WTC11 (cell line): ENCODE measurements around the gene SPART. TPM values are rescaled to one million over a fixed set of nuclear protein-coding genes. Genes with fewer than 3 reads are reported as not detected.

Source experiments
- CBFB ChIP-seq: sonication (generic); formaldehyde crosslinking; IDR thresholded peaks from 2 replicates; pipeline ENCODE4 v1.8.1; 2022; ENCODE audit warnings: mild to moderate bottlenecking, low read depth, missing genetic modification reagents
- ELF4 ChIP-seq: sonication (generic); formaldehyde crosslinking; IDR thresholded peaks from 2 replicates; pipeline ENCODE4 v1.8.1; 2022; ENCODE audit warnings: low read depth, mild to moderate bottlenecking, moderate library complexity, missing genetic modification reagents
- EMX1 ChIP-seq: fragments of 250-450 bp; sonication (Bioruptor Pico); IDR thresholded peaks from 2 replicates; pipeline ENCODE4 v1.8.0; 2021; ENCODE audit warnings: mild to moderate bottlenecking
- ESRRA ChIP-seq: sonication (generic); formaldehyde crosslinking; IDR thresholded peaks from 2 replicates; pipeline ENCODE4 v1.8.1; 2022; ENCODE audit warnings: mild to moderate bottlenecking, missing genetic modification reagents, borderline replicate concordance
- FOXJ3 ChIP-seq: sonication (generic); formaldehyde crosslinking; IDR thresholded peaks from 2 replicates; pipeline ENCODE4 v1.9.0; 2021; ENCODE audit warnings: missing genetic modification reagents, mild to moderate bottlenecking, borderline replicate concordance
- FOXP1 ChIP-seq: sonication (generic); formaldehyde crosslinking; IDR thresholded peaks from 2 replicates; pipeline ENCODE4 v1.8.0; 2022; ENCODE audit warnings: missing genetic modification reagents, mild to moderate bottlenecking, moderate library complexity, borderline replicate concordance
- GRHL2 ChIP-seq: fragments of 250-450 bp; sonication (Bioruptor Pico); IDR thresholded peaks from 2 replicates; pipeline ENCODE4 v1.8.0; 2022; ENCODE audit warnings: mild to moderate bottlenecking, moderate library complexity; ENCODE audit not compliant: insufficient replicate concordance, severe bottlenecking
- KAT7 ChIP-seq: sonication (generic); formaldehyde crosslinking; IDR thresholded peaks from 2 replicates; pipeline ENCODE4 v1.8.1; 2023; ENCODE audit warnings: missing genetic modification reagents, mild to moderate bottlenecking, borderline replicate concordance
- NR3C1 ChIP-seq: sonication (generic); formaldehyde crosslinking; conservative IDR thresholded peaks from 2 replicates; pipeline ENCODE4 v1.8.1; 2023; ENCODE audit warnings: low read depth, mild to moderate bottlenecking, missing genetic modification reagents
- OVOL2 ChIP-seq: fragments of 250-450 bp; sonication (Bioruptor Pico); IDR thresholded peaks from 2 replicates; pipeline ENCODE4 v1.9.0; 2021; ENCODE audit warnings: mild to moderate bottlenecking, borderline replicate concordance
- SMAD4 ChIP-seq: sonication (generic); formaldehyde crosslinking; IDR thresholded peaks from 2 replicates; pipeline ENCODE4 v1.8.0; 2022; ENCODE audit warnings: mild to moderate bottlenecking, missing genetic modification reagents
- SP1 ChIP-seq: sonication (generic); formaldehyde crosslinking; conservative IDR thresholded peaks from 2 replicates; pipeline ENCODE4 v1.8.1; 2022; ENCODE audit warnings: missing genetic modification reagents
- ZNF138 ChIP-seq: sonication (generic); formaldehyde crosslinking; conservative IDR thresholded peaks from 2 replicates; pipeline ENCODE4 v1.8.1; 2022; ENCODE audit warnings: mild to moderate bottlenecking, moderate library complexity, missing genetic modification reagents
- ZNF219 ChIP-seq: sonication (generic); formaldehyde crosslinking; IDR thresholded peaks from 2 replicates; pipeline ENCODE4 v1.8.0; 2023; ENCODE audit warnings: missing genetic modification reagents, mild to moderate bottlenecking, borderline replicate concordance
- ZNF232 ChIP-seq: sonication (generic); formaldehyde crosslinking; IDR thresholded peaks from 2 replicates; pipeline ENCODE4 v1.8.0; 2022; ENCODE audit warnings: mild to moderate bottlenecking, missing genetic modification reagents
- ZNF416 ChIP-seq: fragments of 250-450 bp; sonication (Bioruptor Pico); IDR thresholded peaks from 2 replicates; pipeline ENCODE4 v1.9.0; 2021; ENCODE audit warnings: mild to moderate bottlenecking, inconsistent platforms
- ZNF671 ChIP-seq: fragments of 250-450 bp; sonication (Bioruptor Pico); IDR thresholded peaks from 2 replicates; pipeline ENCODE4 v1.8.0; 2021; ENCODE audit warnings: mild to moderate bottlenecking
- total RNA-seq: library from RNA; stranded (reverse); gene quantifications from 3 replicates; pipeline ENCODE4 v1.2.3, GENCODE V29; 2021
- TF ChIP-seq, protein P1 (sequence below): fragments of 250-450 bp; sonication (Bioruptor Pico); IDR thresholded peaks from 2 replicates; pipeline ENCODE4 v1.9.0; 2021; ENCODE audit warnings: mild to moderate bottlenecking
- TF ChIP-seq, protein P2 (sequence below): sonication (generic); formaldehyde crosslinking; IDR thresholded peaks from 2 replicates; pipeline ENCODE4 v1.8.0; 2023; ENCODE audit warnings: missing genetic modification reagents
- TF ChIP-seq, protein P3 (sequence below): sonication (generic); formaldehyde crosslinking; IDR thresholded peaks from 2 replicates; pipeline ENCODE4 v1.8.1; 2023; ENCODE audit warnings: mild to moderate bottlenecking, missing genetic modification reagents, moderate library complexity
- TF ChIP-seq, protein P4 (sequence below): sonication (generic); formaldehyde crosslinking; IDR thresholded peaks from 2 replicates; pipeline ENCODE4 v1.8.1; 2022; ENCODE audit warnings: low read depth, missing genetic modification reagents, borderline replicate concordance
- TF ChIP-seq, protein P5 (sequence below): sonication (generic); formaldehyde crosslinking; IDR thresholded peaks from 2 replicates; pipeline ENCODE4 v1.8.0; 2023; ENCODE audit warnings: missing genetic modification reagents, mild to moderate bottlenecking, borderline replicate concordance
- TF ChIP-seq, protein P6 (sequence below): sonication (generic); formaldehyde crosslinking; IDR thresholded peaks from 2 replicates; pipeline ENCODE4 v1.8.1; 2023; ENCODE audit warnings: mild to moderate bottlenecking, moderate library complexity, missing genetic modification reagents
- TF ChIP-seq, protein P7 (sequence below): sonication (generic); formaldehyde crosslinking; conservative IDR thresholded peaks from 2 replicates; pipeline ENCODE4 v1.8.1; 2023; ENCODE audit warnings: mild to moderate bottlenecking, low read depth, missing genetic modification reagents, moderate library complexity

Gene SPART
- total RNA-seq, 1 experiment from 2014 or later, result 95.7 TPM

DNA sequence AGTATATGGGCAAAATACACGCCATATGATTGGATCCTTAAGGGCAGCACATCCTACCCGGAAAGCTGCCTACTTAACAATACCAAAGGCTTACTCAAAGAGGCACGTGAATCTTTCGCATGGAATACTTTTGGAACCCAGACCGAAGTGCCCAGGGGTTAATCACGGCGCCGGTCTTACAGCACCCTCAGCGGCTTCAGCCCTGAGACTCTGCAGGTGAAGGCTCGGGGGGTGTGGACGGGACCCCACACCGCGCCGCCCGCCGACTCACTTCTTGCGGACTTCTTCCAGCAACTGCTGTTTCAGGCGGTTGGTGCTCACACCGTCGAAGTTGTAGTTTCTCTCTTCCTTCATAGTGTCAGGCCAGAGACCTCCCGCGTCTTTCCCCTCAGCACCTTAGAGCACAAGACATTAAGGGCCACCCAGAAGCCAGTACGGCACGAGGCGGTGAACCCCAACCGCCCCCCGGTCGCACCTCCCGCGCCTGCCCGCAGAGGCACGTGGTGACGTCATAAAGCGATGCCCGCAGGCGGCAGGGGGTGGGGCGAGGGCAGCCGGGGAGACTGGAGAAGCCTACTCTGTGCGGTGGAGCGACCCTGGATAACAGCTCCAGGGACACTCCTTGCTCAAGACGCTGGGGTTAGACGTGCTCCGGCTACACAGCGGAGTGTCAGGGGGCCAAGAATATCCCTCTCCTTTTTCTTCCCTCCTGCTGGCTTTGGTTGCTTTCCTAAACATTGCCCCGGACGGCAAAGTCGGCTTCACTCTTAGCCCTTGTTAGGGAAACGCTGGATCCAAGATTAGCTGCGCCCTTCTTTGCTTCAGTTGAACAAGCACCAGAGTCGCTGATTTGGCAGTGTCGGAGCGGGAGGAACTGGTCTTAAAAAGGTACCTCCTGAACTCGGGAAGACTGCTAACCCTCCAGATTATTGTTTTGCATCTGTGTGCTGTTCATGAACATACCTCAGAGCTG, 48.5 kb downstream of the SPART start, which contains the start of gene CCDC169 (continued):
- TF ChIP-seq NR3C1 (CRISPR knock-in tag) (no peak), EMX1 (CRISPR knock-in tag) (no peak), ZNF219 (CRISPR knock-in tag) (peak; percentile 86; the same call in 1 of the 2 replicates), KAT7 (CRISPR knock-in tag) (peak; percentile 97), SMAD4 (CRISPR knock-in tag) (peak; percentile 77; the same call in 1 of the 2 replicates), SP1 (CRISPR knock-in tag) (peak; percentile 76), GRHL2 (no peak), ZNF671 (CRISPR knock-in tag) (peak; percentile 51; the same call in 1 of the 2 replicates), ZNF138 (CRISPR knock-in tag) (no peak), ESRRA (CRISPR knock-in tag) (0 out of 2 replicates have a peak, but pooled peaks have one; percentile 48), FOXP1 (peak; percentile 91), ELF4 (CRISPR knock-in tag) (no peak), ZNF232 (CRISPR knock-in tag) (no peak), ZNF416 (CRISPR knock-in tag) (0 out of 2 replicates have a peak, but pooled peaks have one; percentile 13), FOXJ3 (no peak), CBFB (no peak), OVOL2 (CRISPR knock-in tag) (no peak)
- TF ChIP-seq, protein P1, sequence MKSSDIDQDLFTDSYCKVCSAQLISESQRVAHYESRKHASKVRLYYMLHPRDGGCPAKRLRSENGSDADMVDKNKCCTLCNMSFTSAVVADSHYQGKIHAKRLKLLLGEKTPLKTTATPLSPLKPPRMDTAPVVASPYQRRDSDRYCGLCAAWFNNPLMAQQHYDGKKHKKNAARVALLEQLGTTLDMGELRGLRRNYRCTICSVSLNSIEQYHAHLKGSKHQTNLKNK (CRISPR knock-in tag), result no peak
- TF ChIP-seq, protein P2, sequence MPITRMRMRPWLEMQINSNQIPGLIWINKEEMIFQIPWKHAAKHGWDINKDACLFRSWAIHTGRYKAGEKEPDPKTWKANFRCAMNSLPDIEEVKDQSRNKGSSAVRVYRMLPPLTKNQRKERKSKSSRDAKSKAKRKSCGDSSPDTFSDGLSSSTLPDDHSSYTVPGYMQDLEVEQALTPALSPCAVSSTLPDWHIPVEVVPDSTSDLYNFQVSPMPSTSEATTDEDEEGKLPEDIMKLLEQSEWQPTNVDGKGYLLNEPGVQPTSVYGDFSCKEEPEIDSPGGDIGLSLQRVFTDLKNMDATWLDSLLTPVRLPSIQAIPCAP (CRISPR knock-in tag), result no peak
- TF ChIP-seq, protein P3, sequence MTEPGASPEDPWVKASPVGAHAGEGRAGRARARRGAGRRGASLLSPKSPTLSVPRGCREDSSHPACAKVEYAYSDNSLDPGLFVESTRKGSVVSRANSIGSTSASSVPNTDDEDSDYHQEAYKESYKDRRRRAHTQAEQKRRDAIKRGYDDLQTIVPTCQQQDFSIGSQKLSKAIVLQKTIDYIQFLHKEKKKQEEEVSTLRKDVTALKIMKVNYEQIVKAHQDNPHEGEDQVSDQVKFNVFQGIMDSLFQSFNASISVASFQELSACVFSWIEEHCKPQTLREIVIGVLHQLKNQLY (CRISPR knock-in tag), result peak; percentile 36; the same call in 1 of the 2 replicates
- TF ChIP-seq, protein P4, sequence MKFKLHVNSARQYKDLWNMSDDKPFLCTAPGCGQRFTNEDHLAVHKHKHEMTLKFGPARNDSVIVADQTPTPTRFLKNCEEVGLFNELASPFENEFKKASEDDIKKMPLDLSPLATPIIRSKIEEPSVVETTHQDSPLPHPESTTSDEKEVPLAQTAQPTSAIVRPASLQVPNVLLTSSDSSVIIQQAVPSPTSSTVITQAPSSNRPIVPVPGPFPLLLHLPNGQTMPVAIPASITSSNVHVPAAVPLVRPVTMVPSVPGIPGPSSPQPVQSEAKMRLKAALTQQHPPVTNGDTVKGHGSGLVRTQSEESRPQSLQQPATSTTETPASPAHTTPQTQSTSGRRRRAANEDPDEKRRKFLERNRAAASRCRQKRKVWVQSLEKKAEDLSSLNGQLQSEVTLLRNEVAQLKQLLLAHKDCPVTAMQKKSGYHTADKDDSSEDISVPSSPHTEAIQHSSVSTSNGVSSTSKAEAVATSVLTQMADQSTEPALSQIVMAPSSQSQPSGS (CRISPR knock-in tag), result no peak
- TF ChIP-seq, protein P5, sequence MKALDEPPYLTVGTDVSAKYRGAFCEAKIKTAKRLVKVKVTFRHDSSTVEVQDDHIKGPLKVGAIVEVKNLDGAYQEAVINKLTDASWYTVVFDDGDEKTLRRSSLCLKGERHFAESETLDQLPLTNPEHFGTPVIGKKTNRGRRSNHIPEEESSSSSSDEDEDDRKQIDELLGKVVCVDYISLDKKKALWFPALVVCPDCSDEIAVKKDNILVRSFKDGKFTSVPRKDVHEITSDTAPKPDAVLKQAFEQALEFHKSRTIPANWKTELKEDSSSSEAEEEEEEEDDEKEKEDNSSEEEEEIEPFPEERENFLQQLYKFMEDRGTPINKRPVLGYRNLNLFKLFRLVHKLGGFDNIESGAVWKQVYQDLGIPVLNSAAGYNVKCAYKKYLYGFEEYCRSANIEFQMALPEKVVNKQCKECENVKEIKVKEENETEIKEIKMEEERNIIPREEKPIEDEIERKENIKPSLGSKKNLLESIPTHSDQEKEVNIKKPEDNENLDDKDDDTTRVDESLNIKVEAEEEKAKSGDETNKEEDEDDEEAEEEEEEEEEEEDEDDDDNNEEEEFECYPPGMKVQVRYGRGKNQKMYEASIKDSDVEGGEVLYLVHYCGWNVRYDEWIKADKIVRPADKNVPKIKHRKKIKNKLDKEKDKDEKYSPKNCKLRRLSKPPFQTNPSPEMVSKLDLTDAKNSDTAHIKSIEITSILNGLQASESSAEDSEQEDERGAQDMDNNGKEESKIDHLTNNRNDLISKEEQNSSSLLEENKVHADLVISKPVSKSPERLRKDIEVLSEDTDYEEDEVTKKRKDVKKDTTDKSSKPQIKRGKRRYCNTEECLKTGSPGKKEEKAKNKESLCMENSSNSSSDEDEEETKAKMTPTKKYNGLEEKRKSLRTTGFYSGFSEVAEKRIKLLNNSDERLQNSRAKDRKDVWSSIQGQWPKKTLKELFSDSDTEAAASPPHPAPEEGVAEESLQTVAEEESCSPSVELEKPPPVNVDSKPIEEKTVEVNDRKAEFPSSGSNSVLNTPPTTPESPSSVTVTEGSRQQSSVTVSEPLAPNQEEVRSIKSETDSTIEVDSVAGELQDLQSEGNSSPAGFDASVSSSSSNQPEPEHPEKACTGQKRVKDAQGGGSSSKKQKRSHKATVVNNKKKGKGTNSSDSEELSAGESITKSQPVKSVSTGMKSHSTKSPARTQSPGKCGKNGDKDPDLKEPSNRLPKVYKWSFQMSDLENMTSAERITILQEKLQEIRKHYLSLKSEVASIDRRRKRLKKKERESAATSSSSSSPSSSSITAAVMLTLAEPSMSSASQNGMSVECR, result peak; percentile 98
- TF ChIP-seq, protein P6, sequence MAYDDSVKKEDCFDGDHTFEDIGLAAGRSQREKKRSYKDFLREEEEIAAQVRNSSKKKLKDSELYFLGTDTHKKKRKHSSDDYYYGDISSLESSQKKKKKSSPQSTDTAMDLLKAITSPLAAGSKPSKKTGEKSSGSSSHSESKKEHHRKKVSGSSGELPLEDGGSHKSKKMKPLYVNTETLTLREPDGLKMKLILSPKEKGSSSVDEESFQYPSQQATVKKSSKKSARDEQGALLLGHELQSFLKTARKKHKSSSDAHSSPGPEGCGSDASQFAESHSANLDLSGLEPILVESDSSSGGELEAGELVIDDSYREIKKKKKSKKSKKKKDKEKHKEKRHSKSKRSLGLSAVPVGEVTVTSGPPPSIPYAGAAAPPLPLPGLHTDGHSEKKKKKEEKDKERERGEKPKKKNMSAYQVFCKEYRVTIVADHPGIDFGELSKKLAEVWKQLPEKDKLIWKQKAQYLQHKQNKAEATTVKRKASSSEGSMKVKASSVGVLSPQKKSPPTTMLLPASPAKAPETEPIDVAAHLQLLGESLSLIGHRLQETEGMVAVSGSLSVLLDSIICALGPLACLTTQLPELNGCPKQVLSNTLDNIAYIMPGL (CRISPR knock-in tag), result peak; percentile 92
- TF ChIP-seq, protein P7, sequence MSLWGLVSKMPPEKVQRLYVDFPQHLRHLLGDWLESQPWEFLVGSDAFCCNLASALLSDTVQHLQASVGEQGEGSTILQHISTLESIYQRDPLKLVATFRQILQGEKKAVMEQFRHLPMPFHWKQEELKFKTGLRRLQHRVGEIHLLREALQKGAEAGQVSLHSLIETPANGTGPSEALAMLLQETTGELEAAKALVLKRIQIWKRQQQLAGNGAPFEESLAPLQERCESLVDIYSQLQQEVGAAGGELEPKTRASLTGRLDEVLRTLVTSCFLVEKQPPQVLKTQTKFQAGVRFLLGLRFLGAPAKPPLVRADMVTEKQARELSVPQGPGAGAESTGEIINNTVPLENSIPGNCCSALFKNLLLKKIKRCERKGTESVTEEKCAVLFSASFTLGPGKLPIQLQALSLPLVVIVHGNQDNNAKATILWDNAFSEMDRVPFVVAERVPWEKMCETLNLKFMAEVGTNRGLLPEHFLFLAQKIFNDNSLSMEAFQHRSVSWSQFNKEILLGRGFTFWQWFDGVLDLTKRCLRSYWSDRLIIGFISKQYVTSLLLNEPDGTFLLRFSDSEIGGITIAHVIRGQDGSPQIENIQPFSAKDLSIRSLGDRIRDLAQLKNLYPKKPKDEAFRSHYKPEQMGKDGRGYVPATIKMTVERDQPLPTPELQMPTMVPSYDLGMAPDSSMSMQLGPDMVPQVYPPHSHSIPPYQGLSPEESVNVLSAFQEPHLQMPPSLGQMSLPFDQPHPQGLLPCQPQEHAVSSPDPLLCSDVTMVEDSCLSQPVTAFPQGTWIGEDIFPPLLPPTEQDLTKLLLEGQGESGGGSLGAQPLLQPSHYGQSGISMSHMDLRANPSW (CRISPR knock-in tag), result no peak
